Erythroblast (primary cell): ENCODE measurements around the gene KDM1A.

Experiments
- DNase-seq, 2 experiments: peaks; one replicate each; lab custom pipeline; 2025; lab: John Stamatoyannopoulos, UW
- GATA1 ChIP-seq: IDR thresholded peaks from 2 replicates; pipeline ENCODE4 v1.6.1; 2011; ENCODE audit warnings: low read depth, mild to moderate bottlenecking, control low read depth, low read length, moderate library complexity
- POLR2A ChIP-seq: IDR thresholded peaks from 2 replicates; pipeline ENCODE4 v1.6.1; 2011; ENCODE audit warnings: mild to moderate bottlenecking, low read length

KDM1A gene

DNA sequence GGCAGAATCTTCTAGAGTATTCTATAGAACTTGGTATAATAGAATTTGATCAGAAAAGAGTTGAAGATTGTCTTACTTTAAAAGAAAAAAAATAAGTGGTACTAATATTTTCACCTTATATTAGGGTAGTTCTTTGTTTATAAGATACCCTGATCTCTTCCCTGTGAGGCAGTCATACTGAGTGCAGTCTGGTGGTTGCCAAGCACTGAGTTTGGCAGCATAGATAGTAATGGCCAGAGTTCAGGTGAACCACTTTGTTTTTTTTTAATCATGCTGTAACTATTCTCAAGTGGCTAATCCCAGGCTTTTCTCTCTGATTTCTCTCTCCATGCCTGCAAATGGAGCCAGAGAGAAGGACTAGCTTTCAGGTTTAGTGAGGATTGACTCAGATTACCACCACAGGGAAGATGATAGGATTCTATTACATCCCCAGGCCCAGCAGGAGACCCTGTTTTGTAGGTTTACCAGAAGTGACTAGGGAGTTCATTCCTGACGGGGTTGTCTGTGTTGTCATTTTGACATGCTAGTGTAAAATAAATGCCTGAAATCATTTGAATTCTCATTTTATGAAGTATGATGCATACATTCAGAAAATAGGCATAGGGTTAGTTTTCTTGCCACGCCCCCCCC, 16.7 kb downstream of the KDM1A start:
- DNase-seq, result no peak
- TF ChIP-seq GATA1 (no peak), POLR2A (no peak)

DNA sequence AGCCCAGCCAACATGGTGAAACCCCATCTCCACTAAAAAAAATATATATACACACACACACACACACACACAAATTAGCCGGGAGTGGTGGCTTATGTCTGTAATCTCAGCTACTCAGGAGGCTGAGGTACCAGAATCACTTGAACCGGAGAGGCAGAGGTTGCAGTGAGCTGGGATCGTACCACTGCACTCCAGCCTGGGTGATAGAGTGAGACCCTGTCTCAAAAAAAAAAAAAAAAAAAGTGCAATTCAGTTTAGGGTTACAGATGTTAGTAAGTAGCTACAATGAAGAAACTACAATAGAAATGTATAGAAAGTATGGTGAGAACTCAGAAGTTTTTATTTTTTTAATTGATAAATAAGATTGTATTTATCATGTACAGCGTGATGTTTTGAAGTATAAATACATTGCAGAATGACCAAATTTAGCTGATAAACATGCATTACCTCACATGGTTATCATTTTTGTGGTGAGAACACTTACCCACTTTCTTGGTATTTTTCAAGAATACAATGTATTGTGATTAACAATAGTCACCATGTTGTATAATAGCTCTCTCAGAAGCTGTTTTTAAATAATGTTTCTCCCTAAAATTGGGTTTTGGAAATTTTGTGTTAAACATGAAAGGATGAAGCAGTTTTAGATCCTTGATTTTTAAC, 17.9 kb downstream of the KDM1A start:
- no peak for TF ChIP-seq POLR2A
- no peak for TF ChIP-seq GATA1
- no peak for DNase-seq

DNA sequence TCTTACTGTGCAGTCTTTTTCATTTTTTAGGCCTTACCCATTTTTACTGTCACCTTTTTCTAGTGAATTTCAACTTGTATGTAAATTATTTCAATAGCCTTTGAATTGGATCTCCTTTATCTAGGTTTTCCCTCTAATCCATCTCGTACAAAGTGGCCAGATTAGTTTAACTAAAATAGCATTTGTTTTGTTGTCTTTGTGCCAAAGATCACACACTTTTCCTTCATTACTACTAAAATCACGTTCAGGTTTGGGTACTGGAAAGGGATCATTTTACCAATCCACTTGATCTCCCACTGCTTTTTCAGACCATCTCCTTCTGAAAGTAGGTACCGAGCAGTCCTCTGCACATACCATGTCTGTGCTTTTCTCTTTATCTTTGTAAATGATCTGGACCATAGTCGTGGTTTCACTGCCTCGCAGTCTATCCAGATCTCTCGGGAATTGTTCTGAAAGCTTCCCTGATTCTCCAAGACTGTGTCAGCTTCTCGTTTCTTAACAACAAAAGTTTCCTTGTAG, 20.1 kb downstream of the KDM1A start:
- no peak for DNase-seq
- TF ChIP-seq GATA1 (no peak), POLR2A (no peak)

DNA sequence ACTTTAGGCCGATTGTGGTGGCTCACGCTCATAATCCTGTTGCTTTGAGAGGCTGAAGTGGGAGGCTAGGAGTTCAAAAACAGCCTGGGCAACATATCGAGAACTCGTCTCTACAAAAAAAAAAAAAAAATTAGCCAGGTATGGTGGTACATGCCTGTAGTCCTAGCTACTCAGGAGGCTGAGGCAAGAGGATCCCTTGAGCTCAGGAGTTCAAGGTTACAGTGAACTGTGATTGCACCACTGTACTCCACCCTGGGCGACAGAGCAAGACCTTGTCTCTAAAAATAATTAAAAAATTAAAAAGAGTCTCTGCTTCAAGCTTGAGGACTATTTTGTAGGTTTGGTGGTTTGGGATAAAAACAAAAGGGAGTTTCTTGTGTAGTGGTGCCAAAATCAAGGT, 21.2 kb downstream of the KDM1A start:
- no peak for DNase-seq
- TF ChIP-seq GATA1 (no peak), POLR2A (no peak)

DNA sequence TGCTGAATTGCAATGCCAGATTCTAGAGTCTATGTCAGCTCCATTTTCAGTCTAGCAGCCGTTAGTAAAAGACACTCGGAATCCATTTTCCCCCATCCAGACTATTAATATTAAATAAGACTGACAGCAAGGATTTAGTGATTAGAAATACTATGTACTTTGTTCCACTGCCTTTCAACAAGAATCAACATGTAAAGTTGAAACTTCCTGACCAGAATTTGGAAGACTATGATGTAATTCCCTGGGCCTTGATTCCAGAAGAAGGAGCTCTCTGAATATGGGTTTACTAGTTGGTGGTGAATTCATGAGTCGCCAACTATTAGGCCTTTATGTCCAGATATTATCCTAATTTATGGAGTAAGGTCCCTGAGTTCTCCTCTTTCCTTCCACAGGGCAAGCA, 24.8 kb downstream of the KDM1A start:
- no peak for TF ChIP-seq GATA1
- TF ChIP-seq POLR2A, result no peak
- no peak for DNase-seq

DNA sequence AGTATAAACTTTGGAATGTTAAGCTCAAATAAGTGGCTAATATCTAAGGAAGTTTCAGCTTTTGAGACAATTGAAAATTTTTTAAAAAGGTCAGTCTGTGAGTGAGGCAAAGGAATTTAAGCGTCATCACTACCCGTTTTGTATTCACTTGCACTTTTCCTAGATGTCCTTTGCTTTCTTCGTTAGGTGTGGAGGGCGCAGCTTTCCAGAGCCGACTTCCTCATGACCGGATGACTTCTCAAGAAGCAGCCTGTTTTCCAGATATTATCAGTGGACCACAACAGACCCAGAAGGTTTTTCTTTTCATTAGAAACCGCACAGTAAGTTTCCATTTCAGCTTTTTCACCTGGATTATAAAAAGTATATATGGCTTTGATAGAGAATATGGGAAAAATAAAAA, 30.9 kb downstream of the KDM1A start:
- no peak for DNase-seq
- TF ChIP-seq POLR2A (no peak), GATA1 (no peak)

DNA sequence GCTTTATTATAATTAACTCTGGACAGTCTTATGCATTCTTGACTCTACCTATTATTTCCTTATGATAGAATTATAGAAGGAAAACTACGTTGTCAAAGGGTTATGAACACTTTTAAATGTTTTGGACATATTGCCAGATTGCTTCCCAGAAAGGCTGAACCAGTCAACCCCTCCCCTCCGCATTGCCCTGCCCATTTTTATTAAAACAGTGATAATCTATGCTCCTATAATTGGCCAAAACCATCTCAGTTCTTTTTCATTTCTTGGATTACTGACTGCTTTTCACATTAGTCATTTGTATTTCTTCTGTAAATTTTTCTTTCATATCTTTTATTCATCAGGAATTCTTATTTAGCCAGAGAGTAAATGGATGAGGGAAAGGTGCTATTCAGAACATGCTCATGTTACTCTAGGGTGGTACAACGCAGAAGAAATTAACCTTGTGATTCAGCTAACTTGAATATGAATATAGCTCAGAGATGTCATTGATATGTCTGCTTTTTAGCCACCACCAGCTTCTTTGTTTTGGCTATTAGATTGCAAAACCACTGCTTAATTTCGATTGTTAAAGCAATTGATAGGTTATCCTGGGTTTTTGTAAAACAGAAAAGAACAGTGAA, 32.1 kb downstream of the KDM1A start:
- DNase-seq, result no peak
- TF ChIP-seq POLR2A (no peak), GATA1 (no peak)

DNA sequence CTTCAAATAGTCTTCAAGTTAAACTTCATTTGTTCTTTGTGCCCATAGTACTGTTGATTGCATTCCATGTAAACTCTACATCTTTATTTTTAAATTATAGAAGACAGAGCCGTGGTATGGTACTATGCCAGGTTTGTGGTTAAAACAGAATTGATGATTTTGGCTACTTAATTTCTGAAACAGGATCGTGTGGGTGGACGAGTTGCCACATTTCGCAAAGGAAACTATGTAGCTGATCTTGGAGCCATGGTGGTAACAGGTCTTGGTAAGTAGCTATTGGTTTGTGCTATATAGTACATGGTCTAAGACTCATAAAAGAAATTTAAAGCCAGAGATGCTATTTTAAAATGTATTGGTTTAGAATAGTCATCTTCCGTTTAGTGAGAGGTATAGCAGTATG, 38.0 kb downstream of the KDM1A start:
- no peak for DNase-seq
- no peak for TF ChIP-seq GATA1
- no peak for TF ChIP-seq POLR2A

DNA sequence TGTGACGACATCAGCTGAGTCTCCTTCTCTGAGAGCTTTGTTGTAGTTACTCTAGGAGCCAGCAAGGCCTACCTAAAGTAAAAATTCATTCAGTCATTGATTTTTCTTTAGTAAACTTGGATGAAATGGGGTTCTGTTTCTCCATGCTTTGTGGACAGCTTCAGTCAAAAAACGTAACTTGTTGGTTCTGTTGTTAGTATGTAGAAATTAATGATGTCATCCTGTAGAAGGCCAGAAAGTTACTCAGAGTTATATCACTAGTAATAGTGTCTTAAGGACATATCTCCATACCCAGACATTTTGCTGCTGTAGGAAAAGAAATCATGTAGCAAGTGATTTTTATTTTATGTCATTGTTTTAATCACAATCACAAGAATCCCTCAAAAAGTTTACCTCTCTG, 43.0 kb downstream of the KDM1A start:
- no peak for TF ChIP-seq GATA1
- no peak for TF ChIP-seq POLR2A
- no peak for DNase-seq

DNA sequence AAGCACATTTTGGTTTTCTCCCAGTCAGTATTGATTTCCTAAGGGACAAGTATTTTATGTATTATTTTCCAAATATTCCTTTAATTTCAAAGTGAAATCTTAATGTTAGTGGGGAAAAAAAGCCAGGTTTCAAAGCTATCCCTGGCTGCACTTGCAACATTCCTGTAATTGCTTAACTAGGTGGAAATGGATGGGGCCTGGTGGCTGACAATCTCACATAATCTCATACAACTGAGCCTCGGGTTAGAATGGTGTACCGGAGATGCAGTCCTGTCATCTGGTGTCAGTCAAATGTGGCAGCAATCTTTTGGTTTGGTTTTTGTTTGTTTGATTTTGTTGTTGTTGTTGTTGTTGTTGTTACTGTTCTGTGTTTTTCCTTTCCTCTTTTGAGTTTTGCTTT, 46.1 kb downstream of the KDM1A start:
- DNase-seq, result no peak
- TF ChIP-seq GATA1 (no peak), POLR2A (no peak)

DNA sequence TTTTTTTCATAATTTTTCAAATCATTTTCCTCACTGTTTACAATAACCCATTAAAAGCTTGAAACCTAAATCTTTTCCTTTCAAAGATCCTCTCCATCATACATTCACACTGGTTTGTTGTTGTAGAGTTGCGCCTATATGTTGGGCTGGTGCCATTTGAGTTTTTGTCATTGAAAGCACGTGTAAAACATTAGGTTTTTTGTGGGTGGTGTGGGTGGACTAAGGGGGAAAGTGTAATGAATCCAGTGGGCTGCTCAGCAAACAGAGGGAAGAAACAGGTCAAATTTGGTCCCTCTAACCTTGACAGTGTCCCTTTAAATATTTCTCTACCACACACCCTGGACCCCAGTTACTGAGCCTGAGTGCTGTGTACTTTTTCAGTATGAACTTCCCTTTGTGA, 46.8 kb downstream of the KDM1A start:
- TF ChIP-seq POLR2A (no peak), GATA1 (no peak)
- no peak for DNase-seq

DNA sequence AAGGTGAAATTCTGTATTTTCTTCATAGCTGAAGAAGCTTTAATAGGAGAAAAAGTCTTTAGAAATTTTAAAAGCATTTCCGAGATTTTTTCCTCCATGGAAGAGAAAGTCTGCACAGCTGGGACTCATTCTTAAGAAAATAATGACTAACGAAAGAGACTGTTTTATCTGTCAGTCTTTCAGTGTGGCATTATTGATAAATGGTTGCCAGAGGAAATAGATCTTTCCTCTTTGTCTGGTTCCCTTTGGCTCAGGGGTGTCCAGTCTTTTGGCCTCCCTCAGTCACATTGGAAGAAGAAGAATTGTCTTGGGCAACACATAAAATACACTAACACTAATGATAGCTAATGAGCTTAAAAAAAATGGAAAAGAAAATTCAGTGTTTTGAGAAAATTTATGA, 49.9 kb downstream of the KDM1A start:
- TF ChIP-seq GATA1, result no peak
- no peak for TF ChIP-seq POLR2A
- DNase-seq, result no peak

DNA sequence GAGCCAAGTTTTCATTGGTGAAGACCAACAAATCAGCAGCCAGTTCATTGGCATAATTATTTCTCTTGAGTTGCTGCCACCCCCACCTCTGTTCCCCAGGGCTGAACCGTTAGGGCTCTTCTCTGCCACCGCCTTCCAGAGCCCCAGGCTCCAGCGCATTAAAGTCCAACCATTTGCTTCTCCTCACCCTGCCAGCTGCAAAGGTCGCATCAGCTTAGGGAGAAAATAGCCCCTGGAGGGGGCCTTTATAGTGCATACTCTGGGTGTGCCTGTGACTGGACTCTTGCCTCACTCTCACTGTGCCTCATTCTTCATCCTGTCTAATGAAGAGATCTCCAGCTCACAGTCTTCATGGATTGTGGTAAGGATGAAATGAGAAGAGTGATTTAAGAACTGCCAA, 50.4 kb downstream of the KDM1A start:
- DNase-seq, result no peak
- no peak for TF ChIP-seq POLR2A
- no peak for TF ChIP-seq GATA1

DNA sequence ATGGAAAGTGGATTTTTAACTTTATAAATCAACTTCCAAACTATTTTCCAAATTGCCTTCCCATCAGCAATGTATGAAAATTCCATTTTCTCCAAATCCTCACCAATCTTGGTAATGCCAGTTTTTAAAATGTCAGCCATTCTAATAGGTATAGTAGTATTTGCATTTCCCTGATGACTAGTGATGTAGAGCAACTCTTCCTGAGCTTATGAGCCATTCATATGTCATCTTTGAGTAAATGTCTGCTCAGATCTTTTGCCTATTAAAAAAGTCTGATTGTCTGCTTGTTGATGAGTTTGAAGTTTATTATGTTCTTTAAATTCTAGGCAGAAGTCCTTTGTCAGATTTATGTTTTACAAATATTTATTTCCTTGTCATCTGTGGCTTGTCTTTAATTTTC, 54.7 kb downstream of the KDM1A start:
- DNase-seq, result no peak
- TF ChIP-seq GATA1 (no peak), POLR2A (no peak)
